ENCODE measurements around the gene FNDC5. TPM values are rescaled to one million over a fixed set of nuclear protein-coding genes. Genes with fewer than 3 reads are reported as not detected.

The FNDC5 gene
- total and polyA plus RNA-seq, 2 of the 13 experiments (the other 11 are each of a cell fraction or from before 2014, with no cell fraction given), result 1.4 to 3.1 TPM

GRCh38 chr1:32817815-32818786 lies 52.6 kb downstream of the FNDC5 start (continued):
- TF ChIP-seq ZBTB46 (CRISPR knock-in tag; IDR thresholded peaks at IDR 0.05; ENCODE audit: borderline replicate concordance), result no peak
- peak; percentile 35; the same call in 1 of the 2 replicates for TF ChIP-seq ZNF383 (CRISPR knock-in tag; IDR thresholded peaks at IDR 0.05; ENCODE audit: borderline replicate concordance)
- no peak for TF ChIP-seq U2AF2 (IDR thresholded peaks at IDR 0.05; ENCODE audit: low read depth, low read length)
- no peak for TF ChIP-seq HOXD1 (CRISPR knock-in tag; IDR thresholded peaks at IDR 0.05)
- no peak for TF ChIP-seq KMT2B (CRISPR knock-in tag; IDR thresholded peaks at IDR 0.05)
- TF ChIP-seq SP4 (CRISPR knock-in tag; IDR thresholded peaks at IDR 0.05), result no peak
- TF ChIP-seq PAX8 (CRISPR knock-in tag; IDR thresholded peaks at IDR 0.05; ENCODE audit: borderline replicate concordance), result no peak; the same call in 1 of the 2 replicates
- no peak for TF ChIP-seq FOXO4 (CRISPR knock-in tag; conservative IDR thresholded peaks at IDR 0.05)
- no peak for TF ChIP-seq PTBP1 (IDR thresholded peaks at IDR 0.05; ENCODE audit: low read depth, low read length, poor library complexity, severe bottlenecking)
- no peak for TF ChIP-seq ELF4 (CRISPR knock-in tag; IDR thresholded peaks at IDR 0.05; ENCODE audit: borderline replicate concordance)
- no peak for TF ChIP-seq RNF2 (conservative IDR thresholded peaks at IDR 0.05; ENCODE audit: low read depth)
- TF ChIP-seq RFX3 (CRISPR knock-in tag; IDR thresholded peaks at IDR 0.05), result no peak
- no peak for TF ChIP-seq SRSF9 (IDR thresholded peaks at IDR 0.05; ENCODE audit: borderline replicate concordance, insufficient read depth, low read depth, low read length, poor library complexity, severe bottlenecking)
- TF ChIP-seq ZBTB20 (CRISPR knock-in tag; IDR thresholded peaks at IDR 0.05; ENCODE audit: borderline replicate concordance, low read depth), result no peak
- TF ChIP-seq BRD4 (CRISPR knock-in tag; IDR thresholded peaks at IDR 0.05), result peak; percentile 56
- TF ChIP-seq MTA1 (CRISPR knock-in tag; IDR thresholded peaks at IDR 0.05; ENCODE audit: borderline replicate concordance), result no peak; the same call in 1 of the 2 replicates
- TF ChIP-seq ZNF468 (CRISPR knock-in tag; IDR thresholded peaks at IDR 0.05), result no peak
- no peak for TF ChIP-seq ZNF567 (CRISPR knock-in tag; IDR thresholded peaks at IDR 0.05; ENCODE audit: borderline replicate concordance)
- no peak for TF ChIP-seq BHLHE40 (IDR thresholded peaks at IDR 0.05; ENCODE audit: low read length)
- peak; percentile 56 to 62; a peak in 3 of 4 replicates for TF ChIP-seq POLR2A (IDR thresholded peaks at IDR 0.05; ENCODE audit: insufficient read depth in 1 of 2, low read depth in 2 of 2, low read length in 2 of 2)
- no peak for TF ChIP-seq THAP9 (CRISPR knock-in tag; IDR thresholded peaks at IDR 0.05; ENCODE audit: borderline replicate concordance)
- TF ChIP-seq ZNF775 (CRISPR knock-in tag; IDR thresholded peaks at IDR 0.05; ENCODE audit: borderline replicate concordance), result peak; percentile 97
